ENCODE results near the gene USP25.

- no peak for TF ChIP-seq CTCF (IDR thresholded peaks at IDR 0.05)
- TF ChIP-seq ZFX (IDR thresholded peaks at IDR 0.05; ENCODE audit: borderline replicate concordance), result no peak
These were observed 35.1 kb downstream of the USP25 start for GRCh38 chr21:15764878-15765277.

Data from 22Rv1 (cell line).